Stimulated activated CD8-positive, alpha-beta memory T cell treated with anti-CD3 and anti-CD28 coated beads, Interleukin-2, amount 100 ng/mL, for 48 hours (primary cell): ENCODE results near the gene TIPRL.

Source experiments
- DNase-seq, 2 donors: peaks; one replicate each; pipeline ENCODE4 v3.0.0-alpha.2; 2020; ENCODE audit warnings: low read depth in 2 of 2

Gene TIPRL

GRCh38 chr1:168213349-168213748 lies 34.6 kb downstream of the TIPRL start:
- DNase-seq, result no peak

GRCh38 chr1:168216171-168216570 lies 37.4 kb downstream of the TIPRL start:
- DNase-seq, result no peak

GRCh38 chr1:168217664-168218063 lies 38.9 kb downstream of the TIPRL start:
- no peak for DNase-seq

GRCh38 chr1:168218658-168219057 lies 39.9 kb downstream of the TIPRL start:
- no peak for DNase-seq

GRCh38 chr1:168220470-168220871 lies 41.7 kb downstream of the TIPRL start:
- no peak for DNase-seq

- no peak for DNase-seq
These were observed 42.5 kb downstream of the TIPRL start for GRCh38 chr1:168221275-168221674.

- no peak for DNase-seq
These were observed 44.5 kb downstream of the TIPRL start for GRCh38 chr1:168223261-168223660.

- no peak for DNase-seq
These were observed 45.1 kb downstream of the TIPRL start for GRCh38 chr1:168223681-168224540.

- DNase-seq, result no peak
These were observed 46.2 kb downstream of the TIPRL start for GRCh38 chr1:168224991-168225390.

- peak; percentile 68 to 75 for DNase-seq
These were observed 46.9 kb downstream of the TIPRL start, which contains the start of gene SFT2D2 for GRCh38 chr1:168225476-168226190. Gene SFT2D2 (plus strand): TSS chr1:168226004. CDS start chr1:168226080, 76 bp downstream.

GRCh38 chr1:168227620-168228019 lies 48.9 kb downstream of the TIPRL start:
- no peak for DNase-seq

- DNase-seq, result no peak
These were observed 51.1 kb downstream of the TIPRL start for GRCh38 chr1:168229893-168230292.

- no peak for DNase-seq
These were observed 51.9 kb downstream of the TIPRL start for GRCh38 chr1:168230709-168231108.

- DNase-seq, result no peak
These were observed 56.2 kb downstream of the TIPRL start for GRCh38 chr1:168234846-168235547.

- DNase-seq, result no peak
These were observed 56.8 kb downstream of the TIPRL start for GRCh38 chr1:168235548-168235885.

- no peak for DNase-seq
These were observed 57.2 kb downstream of the TIPRL start for GRCh38 chr1:168235937-168236336.

GRCh38 chr1:168236836-168237611 lies 58.3 kb downstream of the TIPRL start:
- DNase-seq, result peak in 1 of 2 donors; percentile 11

GRCh38 chr1:168243198-168243597 lies 64.4 kb downstream of the TIPRL start:
- no peak for DNase-seq

- no peak for DNase-seq
These were observed 65.0 kb downstream of the TIPRL start for GRCh38 chr1:168243636-168244212.

- no peak for DNase-seq
These were observed 66.3 kb downstream of the TIPRL start for GRCh38 chr1:168245042-168245441.

- no peak for DNase-seq
These were observed 67.7 kb downstream of the TIPRL start for GRCh38 chr1:168246506-168246905.
